H9 (cell line): Measurements from ENCODE around the gene ZC3H12C. TPM values are rescaled to one million over a fixed set of nuclear protein-coding genes. Genes with fewer than 3 reads are reported as not detected.

Experiments
- DNase-seq: peaks from one replicate; pipeline ENCODE4 v3.0.0-alpha.2; 2017
- H2AFZ ChIP-seq: one replicate; pipeline ENCODE4 v1.6.1; 2013; ENCODE audit warnings: mild to moderate bottlenecking, low read length, control low read depth, moderate library complexity
- H2AK5ac ChIP-seq: 2 replicates; pipeline ENCODE4 v1.6.1; 2013; ENCODE audit warnings: low read length, control low read depth, mixed read lengths; ENCODE audit not compliant: insufficient read length
- H2BK120ac ChIP-seq: one replicate; pipeline ENCODE4 v1.6.1; 2013; ENCODE audit warnings: low read depth, mild to moderate bottlenecking, low read length, control low read depth, inconsistent platforms; ENCODE audit not compliant: poor library complexity, severe bottlenecking
- H2BK12ac ChIP-seq: 2 replicates; pipeline ENCODE4 v1.6.1; 2013; ENCODE audit warnings: low read length, control low read depth, mixed read lengths, low read depth; ENCODE audit not compliant: insufficient read length
- H2BK15ac ChIP-seq: 2 replicates; pipeline ENCODE4 v1.6.1; 2013; ENCODE audit warnings: low read depth, low read length, control low read depth
- H2BK20ac ChIP-seq: one replicate; pipeline ENCODE4 v1.6.1; 2013; ENCODE audit warnings: low read depth, mild to moderate bottlenecking, low read length, control low read depth, inconsistent platforms; ENCODE audit not compliant: poor library complexity, severe bottlenecking
- H2BK5ac ChIP-seq: 2 replicates; pipeline ENCODE4 v1.6.1; 2013; ENCODE audit warnings: low read length, control low read depth, mixed read lengths; ENCODE audit not compliant: insufficient read length
- H3K14ac ChIP-seq: 2 replicates; pipeline ENCODE4 v1.6.1; 2013; ENCODE audit warnings: low read length, control low read depth; ENCODE audit not compliant: insufficient read depth
- H3K18ac ChIP-seq: 2 replicates; pipeline ENCODE4 v1.6.1; 2013; ENCODE audit warnings: low read depth, mild to moderate bottlenecking, mixed read lengths, low read length, control low read depth; ENCODE audit not compliant: insufficient read length
- H3K23ac ChIP-seq: 2 replicates; pipeline ENCODE4 v1.6.1; 2013; ENCODE audit warnings: low read length, control low read depth, mixed read lengths, low read depth; ENCODE audit not compliant: insufficient read length
- H3K23me2 ChIP-seq: 2 replicates; pipeline ENCODE4 v1.6.1; 2013; ENCODE audit warnings: low read depth, mild to moderate bottlenecking, mixed read lengths, low read length, control low read depth; ENCODE audit not compliant: insufficient read length, poor library complexity, severe bottlenecking
- H3K27ac ChIP-seq: 2 replicates; pipeline ENCODE4 v1.5.1; 2013; ENCODE audit warnings: low read length, control low read depth, mixed read lengths, low read depth; ENCODE audit not compliant: insufficient read length
- H3K27me3 ChIP-seq: 2 replicates; pipeline ENCODE4 v1.6.1; 2013; ENCODE audit warnings: low read length, control low read depth, inconsistent platforms; ENCODE audit not compliant: insufficient read depth
- H3K4ac ChIP-seq: 2 replicates; pipeline ENCODE4 v1.6.1; 2013; ENCODE audit warnings: low read depth, mild to moderate bottlenecking, control low read depth, inconsistent platforms, low read length, moderate library complexity
- H3K4me1 ChIP-seq: 2 replicates; pipeline ENCODE4 v1.6.1; 2013; ENCODE audit warnings: low read length, control low read depth, inconsistent platforms; ENCODE audit not compliant: insufficient read depth
- H3K4me2 ChIP-seq: 2 replicates; pipeline ENCODE4 v1.6.1; 2013; ENCODE audit warnings: low read length, control low read depth, mixed read lengths; ENCODE audit not compliant: insufficient read length, insufficient read depth
- H3K56ac ChIP-seq: 2 replicates; pipeline ENCODE4 v1.6.1; 2013; ENCODE audit warnings: low read depth, mild to moderate bottlenecking, mixed read lengths, low read length, control low read depth; ENCODE audit not compliant: insufficient read length
- H3K79me1 ChIP-seq: 2 replicates; pipeline ENCODE4 v1.6.1; 2013; ENCODE audit warnings: low read depth, mild to moderate bottlenecking, moderate library complexity, low read length, control low read depth, inconsistent platforms; ENCODE audit not compliant: insufficient read depth, poor library complexity, severe bottlenecking
- H3K79me2 ChIP-seq: 2 replicates; pipeline ENCODE4 v1.6.1; 2013; ENCODE audit warnings: low read length, control low read depth, inconsistent platforms; ENCODE audit not compliant: insufficient read depth
- H3K9ac ChIP-seq: 2 replicates; pipeline ENCODE4 v1.6.1; 2013; ENCODE audit warnings: low read length, control low read depth, mixed read lengths; ENCODE audit not compliant: insufficient read length; ENCODE audit errors: extremely low read depth
- H3K9me3 ChIP-seq: one replicate; pipeline ENCODE4 v1.6.1; 2013; ENCODE audit warnings: low read depth, low read length, inconsistent platforms; ENCODE audit not compliant: control insufficient read depth
- H3T11ph ChIP-seq: one replicate; pipeline ENCODE4 v1.6.1; 2013; ENCODE audit warnings: mild to moderate bottlenecking, low read length, control low read depth, inconsistent platforms
- H4K20me1 ChIP-seq: one replicate; pipeline ENCODE4 v1.6.1; 2013; ENCODE audit not compliant: control insufficient read depth, insufficient read length, insufficient read depth
- H4K5ac ChIP-seq: 2 replicates; pipeline ENCODE4 v1.6.1; 2013; ENCODE audit warnings: low read depth, mild to moderate bottlenecking, mixed read lengths, low read length, control low read depth; ENCODE audit not compliant: insufficient read length
- H4K8ac ChIP-seq: replicated peaks from 2 replicates; pipeline ENCODE4 v1.6.1; 2013; ENCODE audit warnings: low read length, control low read depth, mixed read lengths, low read depth; ENCODE audit not compliant: insufficient read length
- H4K91ac ChIP-seq: 2 replicates; pipeline ENCODE4 v1.6.1; 2013; ENCODE audit warnings: low read depth, mild to moderate bottlenecking, moderate library complexity, mixed read lengths, low read length, control low read depth; ENCODE audit not compliant: insufficient read length
- H3K27ac Mint-ChIP-seq, 3 experiments: 2 replicates in 2 of 3; 3 replicates in 1 of 3; pipeline ENCODE4 v1.8.0; 2020 to 2021; ENCODE audit warnings: mixed read lengths in 3 of 3, mild to moderate bottlenecking in 1 of 3, moderate library complexity in 1 of 3
- H3K27me3 Mint-ChIP-seq: 2 replicates; pipeline ENCODE4 v1.8.0; 2021; ENCODE audit warnings: low read depth, mild to moderate bottlenecking, moderate library complexity, mixed read lengths
- H3K36me3 Mint-ChIP-seq, 3 experiments: 2 replicates in 2 of 3; 3 replicates in 1 of 3; pipeline ENCODE4 v1.8.0; 2020 to 2021; ENCODE audit warnings: low read depth in 3 of 3, mixed read lengths in 3 of 3; ENCODE audit not compliant: insufficient read depth in 1 of 3
- H3K4me1 Mint-ChIP-seq, 2 experiments: 2 replicates each; pipeline ENCODE4 v1.8.0; 2020; ENCODE audit warnings: mixed read lengths in 2 of 2
- H3K4me3 Mint-ChIP-seq, 2 experiments: 2 replicates in 1 of 2; 3 replicates in 1 of 2; pipeline ENCODE4 v1.8.0; 2020 to 2021; ENCODE audit warnings: mild to moderate bottlenecking in 2 of 2, mixed read lengths in 2 of 2, moderate library complexity in 1 of 2
- H3K9me3 Mint-ChIP-seq, 2 experiments: 2 replicates in 1 of 2; 3 replicates in 1 of 2; pipeline ENCODE4 v1.8.0; 2020; ENCODE audit warnings: mild to moderate bottlenecking in 2 of 2, mixed read lengths in 2 of 2, moderate library complexity in 1 of 2
- CTCF ChIP-seq: fragments of 200-600 bp; sonication (generic); conservative IDR thresholded peaks from 3 replicates; pipeline ENCODE4 v1.8.0; 2021; ENCODE audit warnings: antibody characterized with exemption, mild to moderate bottlenecking
- WGBS: extraction: QIAGEN DNeasy Blood & Tissue Kit; methylation state at CpG from one replicate; pipeline ENCODE4 v1.1.7; 2013; ENCODE audit warnings: missing lambda C conversion rate, low lambda C conversion rate, mixed read lengths; ENCODE audit not compliant: insufficient read length; ENCODE audit errors: extremely low coverage; 5-methylcytosine and 5-hydroxymethylcytosine counted together
- total RNA-seq: library from RNA; stranded (reverse); gene quantifications from 2 replicates; pipeline ENCODE4 v1.2.1, GENCODE V29; 2021

ZC3H12C gene
- total RNA-seq, 1 experiment from 2014 or later: 4.8 TPM

- Histone ChIP-seq H3K23ac (no peak overlapping the region), H4K20me1 (no peaks in the 10 kb centered on the region), H2AFZ (no peak overlapping the region), H3K9me3 (no peaks in the 10 kb centered on the region), H3K79me1 (no peaks in the 10 kb centered on the region), H3K14ac (no peak overlapping the region), H3K4ac (no peak overlapping the region), H3K9ac (no peak overlapping the region), H4K5ac (no peak overlapping the region), H3K27me3 (no peaks in the 10 kb centered on the region; the same call in 1 of the 2 replicates), H3K56ac (no peak overlapping the region), H2AK5ac (no peak overlapping the region), H3K18ac (no peak overlapping the region), H2BK20ac (no peak overlapping the region), H2BK12ac (no peak overlapping the region), H2BK120ac (no peak overlapping the region), H2BK15ac (no peak overlapping the region), H4K91ac (no peak overlapping the region), H3K27ac (no peak overlapping the region), H2BK5ac (no peak overlapping the region), H3K23me2 (peaks cover 13% of the 10 kb centered on the region), H3K4me1 (peaks cover 4% of the 10 kb centered on the region; the same call in 1 of the 2 replicates), H3K4me2 (no peak overlapping the region), H4K8ac (no peak overlapping the region), H3T11ph (no peak overlapping the region), H3K79me2 (no peaks in the 10 kb centered on the region)
- Mint-ChIP-seq H3K4me3 (no peak overlapping the region), H3K9me3 (no peaks in the 10 kb centered on the region; a peak in 2 of 5 replicates), H3K4me1 (peaks cover 14 to 15% of the 10 kb centered on the region in 2 experiments), H3K27ac (no peak overlapping the region), H3K27me3 (peaks cover 13% of the 10 kb centered on the region), H3K36me3 (no peaks in the 10 kb centered on the region)
- no peak for DNase-seq
- no CpG with 5 or more reads among the region's 6 CpGs for WGBS
- TF ChIP-seq CTCF: no peak
These were observed 2.6 kb upstream of the ZC3H12C start for GRCh38 chr11:110090466-110091026.
